GM23248 (cell line): Measurements from ENCODE around the gene TMEM229A. TPM values are rescaled to one million over a fixed set of nuclear protein-coding genes. Genes with fewer than 3 reads are reported as not detected.

ENCODE experiments used
- DNase-seq: peaks from one replicate; pipeline ENCODE4 v3.0.0-alpha.2; 2015
- H2AFZ ChIP-seq: fragments of 200-600 bp; sonication (generic); 2 replicates; pipeline ENCODE4 v1.6.1; 2016; ENCODE audit warnings: antibody characterized with exemption
- H3F3A ChIP-seq: fragments of 200-600 bp; sonication (generic); 2 replicates; pipeline ENCODE4 v1.6.1; 2016; ENCODE audit warnings: mild to moderate bottlenecking, antibody characterized with exemption, mixed run types; ENCODE audit not compliant: insufficient read depth
- H3K27ac ChIP-seq: fragments of 200-600 bp; sonication (generic); 2 replicates; pipeline ENCODE4 v1.5.1; 2016; ENCODE audit warnings: mild to moderate bottlenecking
- H3K27me3 ChIP-seq: fragments of 200-600 bp; sonication (generic); replicated peaks from 2 replicates; pipeline ENCODE4 v1.6.1; 2016; ENCODE audit warnings: mild to moderate bottlenecking; ENCODE audit not compliant: insufficient read depth
- H3K36me3 ChIP-seq: fragments of 200-600 bp; sonication (generic); 2 replicates; pipeline ENCODE4 v1.6.1; 2016; ENCODE audit warnings: low read depth, mild to moderate bottlenecking
- H3K4me1 ChIP-seq: fragments of 200-600 bp; sonication (generic); 2 replicates; pipeline ENCODE4 v1.6.1; 2016; ENCODE audit warnings: mild to moderate bottlenecking; ENCODE audit not compliant: insufficient read depth
- H3K4me2 ChIP-seq: fragments of 200-600 bp; sonication (generic); one replicate; pipeline ENCODE4 v1.6.1; 2016; ENCODE audit warnings: mild to moderate bottlenecking; ENCODE audit not compliant: unreplicated experiment
- H3K4me3 ChIP-seq: fragments of 200-600 bp; sonication (generic); 2 replicates; pipeline ENCODE4 v1.5.1; 2016; ENCODE audit warnings: mild to moderate bottlenecking
- H3K79me2 ChIP-seq: fragments of 200-600 bp; sonication (generic); 2 replicates; pipeline ENCODE4 v1.6.1; 2016; ENCODE audit warnings: mild to moderate bottlenecking; ENCODE audit not compliant: insufficient read depth
- H3K9ac ChIP-seq: fragments of 200-600 bp; sonication (generic); 2 replicates; pipeline ENCODE4 v1.6.1; 2016; ENCODE audit warnings: mild to moderate bottlenecking
- H3K9me2 ChIP-seq: fragments of 200-600 bp; sonication (generic); 2 replicates; pipeline ENCODE4 v1.6.1; 2016; ENCODE audit warnings: mixed run types, mild to moderate bottlenecking, moderate library complexity; ENCODE audit not compliant: insufficient read depth
- H3K9me3 ChIP-seq: fragments of 200-600 bp; sonication (generic); one replicate; pipeline ENCODE4 v1.6.1; 2017; ENCODE audit warnings: low read depth
- H4K20me1 ChIP-seq: fragments of 200-600 bp; sonication (generic); 2 replicates; pipeline ENCODE4 v1.6.0; 2016; ENCODE audit not compliant: insufficient read depth
- EZH2 ChIP-seq: fragments of 200-600 bp; sonication (generic); IDR thresholded peaks from 2 replicates; pipeline ENCODE4 v1.6.1; 2018; ENCODE audit warnings: antibody characterized with exemption, mild to moderate bottlenecking; ENCODE audit not compliant: insufficient read depth, poor library complexity, severe bottlenecking
- EZH2phosphoT487 ChIP-seq: fragments of 200-600 bp; sonication (generic); IDR thresholded peaks from 2 replicates; pipeline ENCODE4 v1.6.1; 2018; ENCODE audit warnings: antibody characterized with exemption, moderate library complexity, mild to moderate bottlenecking, low read depth; ENCODE audit not compliant: insufficient read depth
- WGBS, 2 experiments: methylation state at CpG; one replicate each; pipeline ENCODE4 v1.1.6; 2015 to 2017; ENCODE audit warnings: low lambda C conversion rate in 2 of 2, low coverage in 1 of 2; ENCODE audit errors: missing lambda C conversion rate in 2 of 2; 5-methylcytosine and 5-hydroxymethylcytosine counted together
- in situ Hi-C: fragments of 300-500 bp; cut with MboI; formaldehyde crosslinking; loops from 2 replicates; pipeline ENCODE4 v1.15.0; 2020
- polyA plus RNA-seq: library from polyadenylated mRNA; unstranded; fragments of >200 nt; fragmentation: Nextera tagmentation; extraction: Ambion mirVana; gene quantifications from 2 replicates; pipeline ENCODE4 v1.2.1, GENCODE V29; 2016
- total RNA-seq: library from RNA; depleted of rRNA; stranded (reverse); fragments of >200 nt; shearing (Covaris generic); gene quantifications from 2 replicates; pipeline ENCODE4 v1.2.3, GENCODE V29; 2014

The TMEM229A gene
- total and polyA plus RNA-seq, 2 experiments from 2014 or later = not detected

DNA sequence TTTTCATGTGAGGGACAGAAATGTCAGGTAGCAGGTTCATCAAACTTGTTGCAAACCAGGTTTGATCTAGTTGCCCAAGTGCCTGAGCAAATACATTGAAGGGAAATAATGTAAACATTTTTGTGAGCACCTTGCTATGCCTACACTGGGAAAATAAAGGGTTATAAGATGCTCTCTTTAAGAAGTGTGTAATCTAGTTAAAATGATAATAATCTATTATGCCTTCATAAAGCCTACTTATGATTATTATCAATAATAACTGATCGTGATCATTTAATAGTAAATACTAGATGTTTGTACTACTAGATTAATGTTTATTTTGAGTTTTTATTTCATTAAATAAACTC, 1.9 kb upstream of the TMEM229A start:
- Histone ChIP-seq H3K9ac (no peak overlapping the region), H3K27ac (no peak overlapping the region), H3K9me2 (no peaks in the 10 kb centered on the region), H3K27me3 (peaks cover 33% of the 10 kb centered on the region), H3K36me3 (no peaks in the 10 kb centered on the region), H3K79me2 (no peaks in the 10 kb centered on the region), H4K20me1 (no peaks in the 10 kb centered on the region), H3K4me1 (no peaks in the 10 kb centered on the region), H3K9me3 (no peaks in the 10 kb centered on the region), H2AFZ (no peak overlapping the region), H3K4me2 (no peak overlapping the region), H3K4me3 (no peak overlapping the region), H3F3A (no peaks in the 10 kb centered on the region)
- in situ Hi-C loops = no loop called here
- DNase-seq = no peak
- WGBS, 2 experiments = 0% methylated on average over 1 of the region's 1 CpG
- TF ChIP-seq EZH2phosphoT487 (no peak), EZH2 (no peak)

DNA sequence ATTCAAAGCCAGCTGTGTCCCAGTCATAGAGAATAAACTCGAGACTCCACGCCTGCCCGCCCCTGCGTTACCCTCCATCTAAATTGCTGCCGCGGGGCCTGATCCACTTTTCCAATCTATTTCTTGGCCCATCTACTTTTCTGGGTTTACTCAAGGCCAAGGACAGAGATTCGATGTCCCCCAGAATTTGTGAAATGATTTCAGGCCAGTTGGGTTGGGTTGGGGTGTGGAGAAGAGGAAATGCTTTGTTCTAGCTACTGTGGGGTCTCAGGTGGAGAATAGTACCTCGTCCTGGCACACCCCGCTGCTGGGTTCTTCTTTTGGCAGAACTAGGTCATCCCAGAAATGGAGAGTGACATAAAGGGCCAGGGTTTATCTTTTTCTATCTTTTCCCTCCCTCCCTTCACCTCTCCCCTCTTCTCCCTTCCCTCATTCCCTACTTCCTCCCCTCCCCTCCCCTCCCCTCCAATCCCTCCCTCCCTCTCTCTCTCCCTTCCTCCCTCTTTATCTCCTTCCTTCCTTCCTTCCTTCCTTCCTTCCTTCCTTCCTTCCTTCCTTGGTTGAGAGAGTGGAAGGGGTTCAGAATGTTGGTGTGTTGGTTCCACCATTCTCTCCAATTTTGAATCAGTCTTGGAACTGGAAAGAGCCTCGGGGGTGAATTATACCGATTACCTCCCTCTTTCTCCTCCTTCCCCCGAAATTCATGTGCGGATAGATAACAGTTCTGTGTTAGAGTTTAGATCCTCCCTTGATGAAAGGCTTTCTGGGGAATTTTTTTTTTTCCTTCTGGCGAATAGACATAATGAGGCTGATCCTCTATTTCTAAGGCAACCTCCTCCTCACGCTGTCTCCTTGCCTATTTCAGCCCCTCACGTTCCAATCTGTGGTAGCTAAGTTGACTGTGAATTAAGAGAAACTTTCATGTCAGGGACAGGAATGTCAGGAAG, 1.2 kb upstream of the TMEM229A start:
- Histone ChIP-seq H2AFZ (no peak overlapping the region), H3K4me1 (no peaks in the 10 kb centered on the region), H3K9ac (no peak overlapping the region), H3K27ac (no peak overlapping the region), H3K9me2 (no peaks in the 10 kb centered on the region), H3K4me3 (no peak overlapping the region), H3K36me3 (no peaks in the 10 kb centered on the region), H3F3A (no peaks in the 10 kb centered on the region), H3K79me2 (no peaks in the 10 kb centered on the region), H3K9me3 (no peaks in the 10 kb centered on the region), H3K27me3 (peaks cover 33% of the 10 kb centered on the region), H3K4me2 (no peak overlapping the region), H4K20me1 (no peaks in the 10 kb centered on the region)
- in situ Hi-C loops = no loop called here
- DNase-seq = no peak
- 19 to 30% methylated on average over 16 of the region's 16 CpGs for WGBS, 2 experiments
- no peak for TF ChIP-seq EZH2
- TF ChIP-seq EZH2phosphoT487 = no peak

DNA sequence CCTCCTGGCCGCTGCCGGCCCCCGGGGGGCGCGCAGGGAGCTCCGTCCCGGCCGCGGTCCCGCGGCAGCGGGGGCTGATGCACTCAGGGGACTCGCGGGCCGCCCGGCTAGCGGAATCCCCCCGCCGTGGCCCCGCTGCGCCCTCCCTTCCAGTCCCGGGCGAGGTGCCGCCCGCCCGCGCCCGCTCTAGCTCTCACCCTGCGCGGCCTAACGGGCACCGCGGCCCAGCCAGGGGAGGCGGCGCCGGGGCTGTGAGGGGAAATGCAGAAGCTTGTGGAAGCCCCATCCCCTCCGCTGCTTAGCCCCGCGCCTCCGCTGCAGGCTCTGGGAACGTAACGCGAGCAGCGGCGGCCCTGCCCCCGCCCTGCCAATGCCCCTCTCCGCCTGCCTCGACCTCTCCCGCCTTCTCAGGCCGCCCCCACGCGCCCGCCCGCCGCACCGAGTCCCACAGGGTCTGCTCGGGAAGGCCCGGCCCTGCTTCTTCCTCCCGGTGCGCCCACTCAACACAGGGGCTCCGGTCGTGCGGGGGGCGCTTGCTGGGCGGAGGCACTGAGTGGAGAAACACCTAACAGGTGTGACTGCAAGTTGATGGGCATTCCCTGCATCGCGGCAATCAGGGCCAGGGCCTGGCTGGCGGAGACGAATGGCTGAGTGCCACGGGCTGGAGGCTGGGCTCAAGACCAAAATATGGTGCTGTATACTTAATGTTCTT, 384 bp upstream of the TMEM229A start:
- H2AFZ ChIP-seq = no peak overlapping the region
- in situ Hi-C loops = no loop called here
- TF ChIP-seq EZH2phosphoT487 (no peak), EZH2 (no peak)
- H3K4me3 ChIP-seq = no peak overlapping the region
- no peaks in the 10 kb centered on the region for H3K79me2 ChIP-seq
- no peak overlapping the region for H3K9ac ChIP-seq
- no peak overlapping the region for H3K4me2 ChIP-seq
- peaks cover 33% of the 10 kb centered on the region for H3K27me3 ChIP-seq
- H3K9me2 ChIP-seq = no peaks in the 10 kb centered on the region
- DNase-seq = peak; percentile 3
- no peaks in the 10 kb centered on the region for H3F3A ChIP-seq
- WGBS, 2 experiments = 4 to 5% methylated on average over 35 to 41 of the region's 70 CpGs
- no peaks in the 10 kb centered on the region for H4K20me1 ChIP-seq
- no peaks in the 10 kb centered on the region for H3K9me3 ChIP-seq
- no peaks in the 10 kb centered on the region for H3K4me1 ChIP-seq
- no peaks in the 10 kb centered on the region for H3K36me3 ChIP-seq
- H3K27ac ChIP-seq = no peak overlapping the region

DNA sequence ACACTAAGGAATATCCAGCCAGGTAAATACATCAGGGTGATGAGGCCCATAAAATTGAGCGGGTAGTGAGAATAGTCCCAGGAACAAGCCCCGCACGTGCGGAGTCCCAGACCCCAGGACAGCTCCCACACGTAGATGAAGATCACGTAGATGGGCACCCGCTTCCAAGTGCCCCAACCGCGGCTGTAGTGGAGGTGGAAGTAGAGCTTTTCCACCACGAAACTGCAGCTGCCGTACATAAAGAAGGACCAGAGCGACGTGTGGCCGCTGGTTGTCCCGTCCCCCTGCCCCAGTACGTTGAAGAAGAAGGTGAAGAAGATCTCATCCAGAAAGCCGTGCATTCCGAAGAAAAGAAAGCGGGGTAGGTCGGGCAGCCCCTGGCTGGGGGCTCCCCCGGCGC, 948 bp downstream of the TMEM229A start:
- H3K4me2 ChIP-seq = no peak overlapping the region

More for the DNA sequence above, 948 bp downstream of the TMEM229A start:
- no peaks in the 10 kb centered on the region for H3F3A ChIP-seq
- WGBS, 2 experiments = 3% methylated on average over 19 to 22 of the region's 22 CpGs
- H3K9me3 ChIP-seq = no peaks in the 10 kb centered on the region
- no peak overlapping the region for H3K27ac ChIP-seq
- in situ Hi-C loops = no loop called here
- no peaks in the 10 kb centered on the region for H4K20me1 ChIP-seq
- DNase-seq = no peak
- H3K4me3 ChIP-seq = no peak overlapping the region
- no peaks in the 10 kb centered on the region for H3K79me2 ChIP-seq
- TF ChIP-seq EZH2phosphoT487 (no peak), EZH2 (no peak)
- no peak overlapping the region for H3K9ac ChIP-seq
- H3K27me3 ChIP-seq = peaks cover 33% of the 10 kb centered on the region
- no peaks in the 10 kb centered on the region for H3K36me3 ChIP-seq
- no peaks in the 10 kb centered on the region for H3K4me1 ChIP-seq
- H3K9me2 ChIP-seq = no peaks in the 10 kb centered on the region
- no peak overlapping the region for H2AFZ ChIP-seq
